ENCODE results near the gene ABCB11. TPM values are rescaled to one million over a fixed set of nuclear protein-coding genes. Genes with fewer than 3 reads are reported as not detected.
"Not testable (repeated sequence)": the region's sequence is repeated elsewhere in the genome, so short reads cannot be mapped to it uniquely, and the experiment has no call there.

The ABCB11 gene
- total RNA-seq, 2 experiments from 2014 or later = not detected

DNA sequence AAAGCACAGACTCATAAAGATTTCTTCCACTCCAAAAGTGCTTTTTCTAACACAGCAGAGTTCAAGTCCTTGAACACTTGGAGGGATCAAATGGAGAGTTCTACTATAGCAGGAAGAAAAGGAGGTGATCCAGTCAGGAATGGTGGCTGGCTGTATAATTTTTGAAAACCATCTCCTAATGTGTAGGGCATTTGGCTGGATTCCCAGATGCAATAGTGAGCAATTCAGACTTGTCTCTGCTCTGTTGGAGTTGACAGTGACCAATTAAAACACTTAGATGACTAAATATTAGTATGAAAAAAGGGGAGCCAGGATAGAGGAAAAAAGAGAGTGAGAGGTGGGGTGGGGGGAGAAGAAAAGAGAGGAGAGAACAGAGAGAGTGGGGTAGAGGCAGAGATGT lies 135.4 kb downstream of the ABCB11 start:
- ChIA-PET POLR2A (no interaction called here), CTCF (no interaction called here)
- DNase-seq = no peak
- Mint-ChIP-seq H3K9me3 (no peaks in the 10 kb centered on the region), H3K27me3 (peaks cover 39% of the 10 kb centered on the region), H3K27ac (no peak overlapping the region), H3K4me3 (no peak overlapping the region), H3K4me1 (peaks cover 1% of the 10 kb centered on the region), H3K36me3 (ENCODE audit: low read depth) (no peaks in the 10 kb centered on the region)

DNA sequence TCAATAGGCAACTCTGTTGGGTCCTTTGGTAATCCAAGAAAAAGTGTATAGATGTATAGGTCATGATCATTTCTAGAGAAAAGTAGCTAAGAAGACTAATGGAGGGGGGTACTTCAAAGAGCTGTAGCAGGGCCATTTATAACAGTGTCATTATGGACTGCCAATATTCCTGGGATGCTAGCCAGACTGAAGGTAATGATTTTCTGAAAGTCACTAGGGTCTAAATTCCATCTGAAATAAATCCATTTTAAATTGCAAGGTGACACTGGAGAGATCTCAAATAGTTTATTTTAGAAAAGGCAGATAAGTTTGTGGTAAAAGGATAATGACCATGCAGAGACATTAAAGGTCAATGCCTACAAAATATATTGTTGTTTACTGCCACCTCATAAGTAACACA lies 136.4 kb downstream of the ABCB11 start:
- Mint-ChIP-seq H3K4me1 (peaks cover 10% of the 10 kb centered on the region), H3K27ac (no peak overlapping the region), H3K9me3 (no peaks in the 10 kb centered on the region), H3K4me3 (no peak overlapping the region), H3K36me3 (ENCODE audit: low read depth) (peaks cover 3% of the 10 kb centered on the region), H3K27me3 (peaks cover 34% of the 10 kb centered on the region)
- ChIA-PET POLR2A (no interaction called here), CTCF (no interaction called here)
- no peak for DNase-seq

DNA sequence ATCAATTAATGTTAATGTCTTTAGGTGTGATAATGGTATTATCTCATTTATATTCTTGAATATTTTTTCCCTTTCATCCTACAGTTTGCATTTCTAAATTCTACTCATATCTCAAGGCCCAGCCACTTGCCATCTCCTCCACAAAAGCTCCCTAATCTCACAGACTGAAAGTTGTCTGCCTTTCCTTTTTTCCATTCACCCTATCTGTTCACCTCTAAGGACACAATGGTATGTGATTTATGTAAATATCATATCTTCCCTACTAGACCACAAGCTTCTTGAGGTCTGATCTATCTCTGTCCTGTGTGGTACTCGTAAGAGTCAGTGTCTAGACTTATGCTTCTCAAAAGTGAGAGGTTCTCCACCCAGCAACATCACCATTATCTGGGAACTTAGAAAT lies 137.0 kb downstream of the ABCB11 start:
- Mint-ChIP-seq H3K36me3 (ENCODE audit: low read depth) (peaks cover 6% of the 10 kb centered on the region), H3K27me3 (peaks cover 34% of the 10 kb centered on the region), H3K27ac (no peak overlapping the region), H3K4me1 (peaks cover 16% of the 10 kb centered on the region), H3K4me3 (no peak overlapping the region), H3K9me3 (no peaks in the 10 kb centered on the region)
- ChIA-PET CTCF (interaction anchor here (0.8 kb wide), 1 partner anchor 27 kb away, joined by 3 read pairs; no protein-coding TSS in a partner anchor), POLR2A (no interaction called here)
- no peak for DNase-seq

DNA sequence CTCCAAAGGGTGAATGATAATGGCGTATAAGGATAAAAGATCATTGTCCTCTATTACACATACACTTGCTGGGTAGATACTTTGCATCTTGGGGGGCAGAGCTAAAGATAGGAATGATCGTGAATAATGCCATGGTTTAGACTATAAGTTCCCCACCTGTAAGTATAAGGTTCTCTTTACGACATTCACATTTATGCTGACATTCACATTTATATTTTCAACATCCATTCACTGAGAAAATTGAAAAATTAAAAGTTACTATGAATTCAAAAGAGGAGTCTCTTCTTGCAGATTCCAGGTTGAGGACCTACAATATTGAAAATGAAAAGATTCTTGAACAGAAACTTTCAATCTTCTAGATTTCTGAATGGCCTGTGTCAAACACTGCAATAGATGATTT lies 138.8 kb downstream of the ABCB11 start:
- H3K4me3 Mint-ChIP-seq = no peak overlapping the region
- ChIA-PET POLR2A (interaction anchor here (1.1 kb wide), 1 partner anchor 24 kb away, joined by 4 read pairs; no protein-coding TSS in a partner anchor), CTCF (no interaction called here)

GRCh38 chr2:168890006-168890782 lies 140.9 kb downstream of the ABCB11 start, which contains the start of gene SPC25:
TSS of gene SPC25 (minus strand) at chr2:168890430. CDS start at chr2:168889519, 911 bp downstream.
- Mint-ChIP-seq H3K4me3 (peak within 1 kb of the TSS; percentile 91), H3K27ac (peak within 1 kb of the TSS; percentile 88), H3K4me1 (peaks cover 32% of the 10 kb centered on the region), H3K9me3 (no peaks in the 10 kb centered on the region), H3K36me3 (ENCODE audit: low read depth) (peaks cover 32% of the 10 kb centered on the region), H3K27me3 (peaks cover 24% of the 10 kb centered on the region)
- peak; percentile 93 for DNase-seq
- ChIA-PET POLR2A (interaction anchor here (0.6 to 1.9 kb wide), 5 partner anchors 9 to 95 kb away, joined by 3 to 12 read pairs (median 3); no protein-coding TSS in a partner anchor), CTCF (interaction anchor here (1.2 kb wide), 1 partner anchor 82 kb away, joined by 3 read pairs; no protein-coding TSS in a partner anchor)

More for the DNA sequence above, 138.8 kb downstream of the ABCB11 start:
- peaks cover 34% of the 10 kb centered on the region for H3K27me3 Mint-ChIP-seq
- peaks cover 18% of the 10 kb centered on the region for H3K36me3 Mint-ChIP-seq (ENCODE audit: low read depth)
- no peak overlapping the region for H3K27ac Mint-ChIP-seq
- H3K9me3 Mint-ChIP-seq = no peaks in the 10 kb centered on the region
- no peak for DNase-seq
- peaks cover 24% of the 10 kb centered on the region for H3K4me1 Mint-ChIP-seq

GRCh38 chr2:168889635-168890005 lies 141.5 kb downstream of the ABCB11 start:
- Mint-ChIP-seq H3K36me3 (ENCODE audit: low read depth) (peaks cover 38% of the 10 kb centered on the region), H3K4me1 (peaks cover 36% of the 10 kb centered on the region), H3K27ac (peak overlapping the region; percentile 88), H3K9me3 (no peaks in the 10 kb centered on the region), H3K27me3 (peaks cover 19% of the 10 kb centered on the region), H3K4me3 (peak overlapping the region; percentile 91)
- CTCF ChIA-PET = interaction anchor here (1.2 kb wide), 1 partner anchor 81 kb away, joined by 3 read pairs; no protein-coding TSS in a partner anchor
- POLR2A ChIA-PET = interaction anchor here (0.6 to 1.9 kb wide), 4 partner anchors 9 to 95 kb away, joined by 3 to 12 read pairs (median 3); no protein-coding TSS in a partner anchor
- no peak for DNase-seq

- DNase-seq = no peak
- peaks cover 56% of the 10 kb centered on the region for H3K36me3 Mint-ChIP-seq (ENCODE audit: low read depth)
- CTCF ChIA-PET = no interaction called here
Measured at GRCh38 chr2:168884975-168885374, 146.1 kb downstream of the ABCB11 start.

DNA sequence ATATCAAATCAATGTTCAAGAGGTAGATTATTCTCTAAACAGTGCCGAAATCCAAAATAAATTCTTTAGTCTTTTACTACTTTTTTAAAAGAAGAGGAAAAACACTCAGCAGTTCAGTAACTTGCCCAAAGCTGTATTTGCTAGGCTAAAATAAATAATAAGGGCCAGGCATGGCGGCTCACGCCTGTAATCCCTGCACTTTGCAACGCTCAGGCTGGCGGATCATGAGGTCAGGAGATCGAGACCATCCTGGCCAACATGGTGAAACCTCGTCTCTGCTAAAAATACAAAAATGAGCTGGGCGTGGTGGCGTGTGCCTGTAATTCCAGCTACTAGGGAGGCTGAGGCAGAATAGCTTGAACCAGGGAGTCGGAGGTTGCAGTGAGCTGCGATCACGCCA lies 149.0 kb downstream of the ABCB11 start:
- POLR2A ChIA-PET = interaction anchor here (2.3 kb wide), 1 partner anchor 8 kb away, joined by 12 read pairs; the partner anchor contains the start of gene SPC25
- CTCF ChIA-PET, H3K9me3 Mint-ChIP-seq, H3K4me3 Mint-ChIP-seq, H3K27ac Mint-ChIP-seq, DNase-seq, H3K27me3 Mint-ChIP-seq: not testable (repeated sequence)
- Mint-ChIP-seq H3K4me1 (peaks cover 32% of the 10 kb centered on the region), H3K36me3 (ENCODE audit: low read depth) (peaks cover 46% of the 10 kb centered on the region)

More at GRCh38 chr2:168884975-168885374, 146.1 kb downstream of the ABCB11 start:
- H3K9me3 Mint-ChIP-seq = no peaks in the 10 kb centered on the region
- POLR2A ChIA-PET = no interaction called here
- H3K4me1 Mint-ChIP-seq = peaks cover 46% of the 10 kb centered on the region
- no peak overlapping the region for H3K27ac Mint-ChIP-seq
- H3K27me3 Mint-ChIP-seq = no peaks in the 10 kb centered on the region
- H3K4me3 Mint-ChIP-seq = no peak overlapping the region

DNA sequence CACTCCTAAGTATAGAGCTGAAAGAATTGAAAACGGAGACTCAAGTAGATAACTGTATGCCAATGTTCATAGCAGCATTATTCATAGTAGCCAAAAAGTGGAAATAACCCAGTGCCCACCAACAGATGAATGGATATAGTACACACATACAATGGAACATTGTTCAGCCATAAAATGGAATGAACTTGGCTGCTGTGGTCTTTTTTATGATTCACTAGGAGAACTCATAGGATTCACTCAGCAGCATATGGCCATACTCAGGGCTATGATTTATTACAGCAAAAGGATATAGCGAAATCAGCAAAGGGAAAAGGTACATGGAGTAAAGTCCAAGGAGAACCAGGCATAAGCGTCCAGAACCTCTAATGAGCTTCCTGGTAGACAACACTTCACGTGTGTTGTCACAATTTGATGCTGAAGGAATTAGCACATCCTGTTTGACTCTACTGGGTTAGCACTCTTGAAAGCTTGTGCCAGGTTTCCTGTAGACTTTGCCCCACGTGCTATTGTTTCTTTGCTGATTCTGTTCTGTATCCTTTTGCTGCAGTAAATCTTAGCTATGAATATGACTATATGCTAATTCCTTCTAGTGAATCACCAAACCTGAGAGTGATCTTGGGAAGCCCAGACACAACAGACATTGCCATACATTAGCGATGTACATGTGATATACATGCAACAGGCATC lies 156.6 kb downstream of the ABCB11 start:
- Mint-ChIP-seq H3K27ac (no peak overlapping the region), H3K27me3 (no peaks in the 10 kb centered on the region), H3K4me1 (peaks cover 6% of the 10 kb centered on the region), H3K36me3 (ENCODE audit: low read depth) (peaks cover 61% of the 10 kb centered on the region), H3K9me3 (no peaks in the 10 kb centered on the region), H3K4me3 (no peak overlapping the region)
- POLR2A ChIA-PET = no interaction called here
- no peak for DNase-seq
- CTCF ChIA-PET = no interaction called here

GRCh38 chr2:168870824-168871223 lies 160.3 kb downstream of the ABCB11 start:
- H3K4me1 Mint-ChIP-seq, H3K4me3 Mint-ChIP-seq, DNase-seq, H3K9me3 Mint-ChIP-seq, CTCF ChIA-PET, POLR2A ChIA-PET, H3K27ac Mint-ChIP-seq, H3K27me3 Mint-ChIP-seq: not testable (repeated sequence)
- peaks cover 79% of the 10 kb centered on the region for H3K36me3 Mint-ChIP-seq (ENCODE audit: low read depth)

Other genes with a start within 250 kb of the ABCB11 start
- not detected for gene NOSTRIN, start 228.7 kb downstream of the ABCB11 start, total RNA-seq
- 10 to 100 TPM; 33.3 to 34.2 TPM for gene SPC25, start 140.9 kb downstream of the ABCB11 start, total RNA-seq
- not detected for gene G6PC2, start 130.0 kb downstream of the ABCB11 start, total RNA-seq
- gene DHRS9, start 38.2 kb upstream of the ABCB11 start, total RNA-seq = not detected

All from activated CD4-positive, alpha-beta memory T cell treated with anti-CD3 and anti-CD28 coated beads, Interleukin-2, amount 10 ng/mL, durations not matched to agents 7 days and 5 days (primary cell).